Neural cell (in vitro differentiated cells): Measurements from ENCODE around the gene ESPN.

ENCODE experiments used
- EZH2 ChIP-seq: fragments of 200-600, 300-800 bp; shearing (Covaris generic), sonication (generic); IDR thresholded peaks from 2 replicates; pipeline ENCODE4 v1.6.1; 2014; ENCODE audit warnings: antibody characterized with exemption, low read length, borderline replicate concordance, mild to moderate bottlenecking; ENCODE audit not compliant: insufficient read depth, poor library complexity, severe bottlenecking
- TAF1 ChIP-seq: IDR thresholded peaks from 2 replicates; pipeline ENCODE4 v1.6.1; 2012; ENCODE audit warnings: low read depth
- TF ChIP-seq, protein P1 (sequence below): fragments of 450-650 bp; IDR thresholded peaks from 2 replicates; pipeline ENCODE4 v1.5.1; 2014; ENCODE audit warnings: antibody characterized with exemption, mild to moderate bottlenecking, moderate library complexity; ENCODE audit not compliant: poor library complexity, severe bottlenecking
- TF ChIP-seq, protein P2 (sequence below): IDR thresholded peaks from 2 replicates; pipeline ENCODE4 v1.6.1; 2012; ENCODE audit warnings: borderline replicate concordance

- TF ChIP-seq, protein P1, sequence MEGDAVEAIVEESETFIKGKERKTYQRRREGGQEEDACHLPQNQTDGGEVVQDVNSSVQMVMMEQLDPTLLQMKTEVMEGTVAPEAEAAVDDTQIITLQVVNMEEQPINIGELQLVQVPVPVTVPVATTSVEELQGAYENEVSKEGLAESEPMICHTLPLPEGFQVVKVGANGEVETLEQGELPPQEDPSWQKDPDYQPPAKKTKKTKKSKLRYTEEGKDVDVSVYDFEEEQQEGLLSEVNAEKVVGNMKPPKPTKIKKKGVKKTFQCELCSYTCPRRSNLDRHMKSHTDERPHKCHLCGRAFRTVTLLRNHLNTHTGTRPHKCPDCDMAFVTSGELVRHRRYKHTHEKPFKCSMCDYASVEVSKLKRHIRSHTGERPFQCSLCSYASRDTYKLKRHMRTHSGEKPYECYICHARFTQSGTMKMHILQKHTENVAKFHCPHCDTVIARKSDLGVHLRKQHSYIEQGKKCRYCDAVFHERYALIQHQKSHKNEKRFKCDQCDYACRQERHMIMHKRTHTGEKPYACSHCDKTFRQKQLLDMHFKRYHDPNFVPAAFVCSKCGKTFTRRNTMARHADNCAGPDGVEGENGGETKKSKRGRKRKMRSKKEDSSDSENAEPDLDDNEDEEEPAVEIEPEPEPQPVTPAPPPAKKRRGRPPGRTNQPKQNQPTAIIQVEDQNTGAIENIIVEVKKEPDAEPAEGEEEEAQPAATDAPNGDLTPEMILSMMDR = no peak
- TF ChIP-seq EZH2 (no peak), TAF1 (no peak)
- TF ChIP-seq, protein P2, sequence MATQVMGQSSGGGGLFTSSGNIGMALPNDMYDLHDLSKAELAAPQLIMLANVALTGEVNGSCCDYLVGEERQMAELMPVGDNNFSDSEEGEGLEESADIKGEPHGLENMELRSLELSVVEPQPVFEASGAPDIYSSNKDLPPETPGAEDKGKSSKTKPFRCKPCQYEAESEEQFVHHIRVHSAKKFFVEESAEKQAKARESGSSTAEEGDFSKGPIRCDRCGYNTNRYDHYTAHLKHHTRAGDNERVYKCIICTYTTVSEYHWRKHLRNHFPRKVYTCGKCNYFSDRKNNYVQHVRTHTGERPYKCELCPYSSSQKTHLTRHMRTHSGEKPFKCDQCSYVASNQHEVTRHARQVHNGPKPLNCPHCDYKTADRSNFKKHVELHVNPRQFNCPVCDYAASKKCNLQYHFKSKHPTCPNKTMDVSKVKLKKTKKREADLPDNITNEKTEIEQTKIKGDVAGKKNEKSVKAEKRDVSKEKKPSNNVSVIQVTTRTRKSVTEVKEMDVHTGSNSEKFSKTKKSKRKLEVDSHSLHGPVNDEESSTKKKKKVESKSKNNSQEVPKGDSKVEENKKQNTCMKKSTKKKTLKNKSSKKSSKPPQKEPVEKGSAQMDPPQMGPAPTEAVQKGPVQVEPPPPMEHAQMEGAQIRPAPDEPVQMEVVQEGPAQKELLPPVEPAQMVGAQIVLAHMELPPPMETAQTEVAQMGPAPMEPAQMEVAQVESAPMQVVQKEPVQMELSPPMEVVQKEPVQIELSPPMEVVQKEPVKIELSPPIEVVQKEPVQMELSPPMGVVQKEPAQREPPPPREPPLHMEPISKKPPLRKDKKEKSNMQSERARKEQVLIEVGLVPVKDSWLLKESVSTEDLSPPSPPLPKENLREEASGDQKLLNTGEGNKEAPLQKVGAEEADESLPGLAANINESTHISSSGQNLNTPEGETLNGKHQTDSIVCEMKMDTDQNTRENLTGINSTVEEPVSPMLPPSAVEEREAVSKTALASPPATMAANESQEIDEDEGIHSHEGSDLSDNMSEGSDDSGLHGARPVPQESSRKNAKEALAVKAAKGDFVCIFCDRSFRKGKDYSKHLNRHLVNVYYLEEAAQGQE = no peak
These were observed 82.5 kb downstream of the ESPN start for GRCh38 chr1:6507037-6507428.
